Measurements from ENCODE around the gene SMARCAL1. TPM values are rescaled to one million over a fixed set of nuclear protein-coding genes. Genes with fewer than 3 reads are reported as not detected.
A peak's percentile ranks its signal among the peaks of the same experiment; 100 is the strongest.

SMARCAL1 gene
- total RNA-seq, 1 donor from 2014 or later, result 34.3 TPM

- DNase-seq, result no peak
- peaks cover 21% of the 10 kb centered on the region for H3K4me1 Mint-ChIP-seq
- H3K27me3 Mint-ChIP-seq, result no peaks in the 10 kb centered on the region
- no peak for ATAC-seq (ENCODE audit: low read depth)
- peaks cover 73% of the 10 kb centered on the region for H3K36me3 Mint-ChIP-seq (ENCODE audit: low read depth)
- no peaks in the 10 kb centered on the region for H3K9me3 Mint-ChIP-seq
- TF ChIP-seq CTCF (IDR thresholded peaks at IDR 0.05), result no peak
- CTCF ChIA-PET, result no interaction called here
- H3K27ac Mint-ChIP-seq, result peak overlapping the region; percentile 35
- H3K4me3 Mint-ChIP-seq, result no peak overlapping the region
- intact Hi-C loops (cut with micrococcal nuclease), result no loop called here
- POLR2A ChIA-PET, result interaction anchor here (0.6 to 1.3 kb wide), 3 partner anchors 12 to 448 kb away, joined by 3 read pairs; no protein-coding TSS in a partner anchor
These were observed 93.1 kb downstream of the SMARCAL1 start for GRCh38 chr2:216505133-216506106.

DNA sequence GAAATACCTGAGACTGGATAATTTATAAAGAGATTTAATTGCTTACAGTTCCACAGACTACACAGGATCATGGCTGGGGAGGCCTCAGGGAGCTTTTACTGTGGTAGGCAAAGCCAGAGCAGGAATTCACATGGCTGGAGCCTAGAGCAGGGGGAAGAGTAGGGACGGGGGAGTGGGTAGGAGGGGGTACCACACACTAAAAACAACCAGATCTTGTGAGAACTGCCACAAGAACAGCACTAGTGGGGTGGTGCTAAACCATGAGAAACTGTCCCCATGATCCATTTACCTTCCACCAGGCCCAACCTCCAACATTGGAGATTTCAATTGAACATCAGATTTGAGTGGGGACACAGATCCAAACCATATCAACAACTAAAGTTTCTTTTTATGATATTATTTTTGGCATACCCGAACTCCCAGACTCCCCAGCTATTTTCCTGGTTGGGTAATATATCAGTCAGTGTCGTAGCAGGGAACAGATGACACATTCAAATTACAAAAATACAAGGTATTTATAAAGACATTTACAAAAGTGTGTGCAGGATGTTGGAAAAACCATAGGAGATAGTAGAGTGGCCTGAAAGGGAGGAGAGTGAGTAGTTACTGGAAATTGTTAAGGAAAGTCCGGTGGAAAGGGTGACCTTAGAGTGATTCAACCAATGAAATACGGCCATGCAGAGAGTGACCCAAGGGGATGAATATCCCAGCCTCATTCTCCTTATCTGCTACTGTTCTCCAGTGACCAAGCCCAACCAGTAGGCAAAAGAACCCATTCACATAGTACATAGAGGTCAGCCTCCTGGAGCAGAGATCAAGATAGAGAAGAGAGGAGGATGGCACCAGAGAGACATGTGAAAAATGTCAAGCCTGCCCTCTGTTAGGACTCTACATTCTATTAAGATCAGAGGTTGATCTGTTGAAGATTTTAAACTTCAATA is 95.2 kb downstream of the SMARCAL1 start:
- Mint-ChIP-seq H3K4me1 (peaks cover 6% of the 10 kb centered on the region), H3K9me3 (no peaks in the 10 kb centered on the region), H3K36me3 (ENCODE audit: low read depth) (peaks cover 53% of the 10 kb centered on the region), H3K27me3 (no peaks in the 10 kb centered on the region), H3K27ac (no peak overlapping the region), H3K4me3 (no peak overlapping the region)
- no peak for TF ChIP-seq CTCF (IDR thresholded peaks at IDR 0.05)
- ChIA-PET CTCF (no interaction called here), POLR2A (interaction anchor here (0.6 to 1.7 kb wide), 5 partner anchors 9 to 56 kb away, joined by 3 to 15 read pairs (median 6); partner anchors contain the start of gene RPL37A)
- ATAC-seq (ENCODE audit: low read depth) (no peak), DNase-seq (no peak)
- intact Hi-C loops (cut with micrococcal nuclease), result no loop called here

GRCh38 chr2:216508229-216508628 is 95.9 kb downstream of the SMARCAL1 start:
- CTCF ChIA-PET, result interaction anchor here (1.2 to 1.3 kb wide), 2 partner anchors 10 to 286 kb away, joined by 3 read pairs; no protein-coding TSS in a partner anchor
- no peaks in the 10 kb centered on the region for H3K4me1 Mint-ChIP-seq

GRCh38 chr2:216516730-216517350 is 104.6 kb downstream of the SMARCAL1 start:
- CTCF ChIA-PET, result interaction anchor here (1.6 to 3.3 kb wide), 3 partner anchors 146 to 1196 kb away, joined by 3 to 23 read pairs (median 7); no protein-coding TSS in a partner anchor
- Mint-ChIP-seq H3K9me3 (no peaks in the 10 kb centered on the region), H3K27ac (no peak overlapping the region), H3K4me1 (no peaks in the 10 kb centered on the region), H3K4me3 (no peak overlapping the region), H3K27me3 (no peaks in the 10 kb centered on the region), H3K36me3 (ENCODE audit: low read depth) (no peaks in the 10 kb centered on the region)
- intact Hi-C loops (cut with micrococcal nuclease), result loop anchor here (2.0 to 5.0 kb wide), 2 partner anchors 994 to 1240 kb away; no protein-coding TSS in a partner anchor
- no peak for DNase-seq
- no peak for TF ChIP-seq CTCF (IDR thresholded peaks at IDR 0.05)
- no peak for ATAC-seq (ENCODE audit: low read depth)
- POLR2A ChIA-PET, result no interaction called here

More at GRCh38 chr2:216508229-216508628, 95.9 kb downstream of the SMARCAL1 start:
- DNase-seq (no peak), ATAC-seq (ENCODE audit: low read depth) (no peak)
- Mint-ChIP-seq H3K9me3 (no peaks in the 10 kb centered on the region), H3K4me3 (no peak overlapping the region), H3K36me3 (ENCODE audit: low read depth) (peaks cover 46% of the 10 kb centered on the region), H3K27ac (no peak overlapping the region), H3K27me3 (no peaks in the 10 kb centered on the region)
- intact Hi-C loops (cut with micrococcal nuclease), result no loop called here
- TF ChIP-seq CTCF (IDR thresholded peaks at IDR 0.05), result no peak
- POLR2A ChIA-PET, result interaction anchor here (1.6 to 1.7 kb wide), 2 partner anchors 10 to 16 kb away, joined by 6 to 7 read pairs; partner anchors contain the start of gene RPL37A
